Measurements from ENCODE around the gene PDCD4.

The PDCD4 gene

DNA sequence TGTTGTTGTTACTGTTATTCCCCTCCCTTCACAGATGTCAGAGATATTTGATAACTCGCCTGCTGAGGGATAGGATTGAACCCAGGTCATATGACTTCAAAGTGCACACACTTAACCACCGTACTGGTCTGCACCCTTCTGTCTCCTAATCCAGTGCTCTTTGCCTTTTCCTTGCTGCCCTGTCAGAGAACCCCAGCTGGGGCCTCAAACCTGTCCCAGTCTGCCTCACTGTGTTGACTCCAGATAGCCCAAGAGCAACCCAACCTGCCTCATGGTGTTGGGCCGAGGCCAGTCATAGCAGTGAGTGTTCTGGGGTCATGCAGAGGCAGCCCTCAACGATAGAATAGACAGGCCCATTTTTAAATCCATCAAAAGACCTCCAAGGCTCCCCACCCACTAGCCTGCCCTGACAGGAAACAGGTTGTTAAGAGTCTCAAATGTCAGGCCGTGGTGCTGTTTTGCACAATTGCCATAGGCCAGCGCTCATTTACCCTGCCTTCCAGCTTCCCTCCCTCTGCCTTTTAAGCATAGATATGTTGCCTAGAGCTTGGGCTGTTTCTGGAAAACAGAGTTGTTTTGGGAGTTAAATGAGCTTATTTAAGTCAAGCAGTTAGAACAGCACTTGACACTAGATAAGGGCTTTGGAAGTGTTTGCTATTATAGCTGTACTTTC, 37.0 kb upstream of the PDCD4 start:
- no peak for DNase-seq (ENCODE audit: low read depth)
- TF ChIP-seq CTCF (IDR thresholded peaks at IDR 0.05; ENCODE audit: control insufficient read depth, insufficient read depth, low read depth, low read length, missing control alignments): no peak
- no peak overlapping the region for H3K4me3 ChIP-seq (ENCODE audit: control insufficient read depth, low read depth, low read length)

GRCh38 chr10:110835841-110836240, 35.9 kb upstream of the PDCD4 start:
- DNase-seq (ENCODE audit: low read depth): no peak
- no peak overlapping the region for H3K4me3 ChIP-seq (ENCODE audit: control insufficient read depth, low read depth, low read length)
- no peak for TF ChIP-seq CTCF (IDR thresholded peaks at IDR 0.05; ENCODE audit: control insufficient read depth, insufficient read depth, low read depth, low read length, missing control alignments)

DNA sequence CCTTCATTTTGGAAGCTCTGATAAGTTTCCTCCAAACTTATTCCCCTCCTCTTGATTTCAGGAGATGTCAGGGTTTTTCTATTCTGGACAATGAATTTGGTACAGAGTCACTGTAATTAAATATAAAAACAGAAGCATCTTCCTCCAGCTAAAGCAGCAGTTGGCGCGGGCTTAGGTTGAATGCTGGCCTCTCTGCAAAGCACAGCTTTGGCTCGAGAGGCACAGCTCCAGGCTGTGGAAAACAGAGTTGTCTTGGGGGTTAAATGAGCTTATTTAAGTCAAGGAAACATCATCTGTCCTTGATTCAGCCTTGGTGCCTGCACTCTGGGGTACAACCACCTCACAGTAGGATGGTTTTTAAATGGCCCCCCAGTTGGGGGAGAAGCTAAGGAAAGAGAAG, 35.0 kb upstream of the PDCD4 start:
- TF ChIP-seq CTCF (IDR thresholded peaks at IDR 0.05; ENCODE audit: control insufficient read depth, insufficient read depth, low read depth, low read length, missing control alignments): no peak
- no peak for DNase-seq (ENCODE audit: low read depth)

GRCh38 chr10:110837418-110838171, 34.1 kb upstream of the PDCD4 start:
- no peak overlapping the region for H3K4me3 ChIP-seq (ENCODE audit: control insufficient read depth, low read depth, low read length)
- DNase-seq (ENCODE audit: low read depth): no peak
- TF ChIP-seq CTCF (IDR thresholded peaks at IDR 0.05; ENCODE audit: control insufficient read depth, insufficient read depth, low read depth, low read length, missing control alignments): no peak

More for the DNA sequence above, 35.0 kb upstream of the PDCD4 start:
- H3K4me3 ChIP-seq (ENCODE audit: control insufficient read depth, low read depth, low read length): no peak overlapping the region

DNA sequence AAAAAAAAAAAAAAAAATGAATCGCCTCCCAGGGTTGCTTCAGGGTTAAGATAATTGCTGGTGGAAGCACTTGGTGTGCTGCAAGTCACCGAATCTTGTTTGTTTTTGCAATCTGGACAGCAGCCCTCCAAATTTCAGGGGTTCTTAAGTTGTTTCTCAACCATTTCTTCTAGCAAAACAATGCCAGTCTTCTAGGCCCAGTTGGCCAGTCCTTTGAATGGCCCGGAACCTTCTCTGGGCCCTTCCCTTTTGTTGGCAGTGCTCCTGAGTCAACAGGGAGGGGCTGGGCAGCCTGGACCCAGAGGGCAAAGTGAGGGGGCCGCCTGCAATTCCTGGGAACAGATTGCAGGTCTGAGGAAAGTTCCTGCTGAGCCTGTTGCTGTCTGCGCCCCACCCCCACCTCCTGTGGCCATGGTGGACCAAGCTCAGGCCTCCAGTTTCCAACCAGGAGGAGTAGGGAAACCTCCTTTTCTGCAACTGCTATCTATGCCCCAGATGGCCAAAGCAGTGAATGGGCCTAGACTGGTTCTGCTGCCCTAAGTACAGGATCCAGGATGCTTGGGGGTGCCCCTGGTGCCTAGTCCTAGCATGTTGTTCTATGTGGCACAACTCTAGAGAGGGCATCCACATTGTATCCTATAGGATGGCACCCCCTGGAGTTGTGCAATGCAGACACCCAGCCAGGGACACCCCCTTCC, 31.4 kb upstream of the PDCD4 start:
- DNase-seq (ENCODE audit: low read depth): no peak
- TF ChIP-seq CTCF (IDR thresholded peaks at IDR 0.05; ENCODE audit: control insufficient read depth, insufficient read depth, low read depth, low read length, missing control alignments): no peak
- no peak overlapping the region for H3K4me3 ChIP-seq (ENCODE audit: control insufficient read depth, low read depth, low read length)

- H3K4me3 ChIP-seq (ENCODE audit: control insufficient read depth, low read depth, low read length): no peak overlapping the region
- no peak for TF ChIP-seq CTCF (IDR thresholded peaks at IDR 0.05; ENCODE audit: control insufficient read depth, insufficient read depth, low read depth, low read length, missing control alignments)
- no peak for DNase-seq (ENCODE audit: low read depth)
Observed at GRCh38 chr10:110840923-110841428, 30.8 kb upstream of the PDCD4 start.

All from AG09309 (cell line).